DND-41 (cell line): ENCODE data around the gene EDEM3.

Experiments
- ATAC-seq: fragments of 200-7000 bp; cut with Tn5 transposase; 3 replicates; pipeline ENCODE4 v1.9.1; 2021; ENCODE audit warnings: low read depth; ENCODE audit not compliant: insufficient read depth
- DNase-seq: peaks from one replicate; pipeline ENCODE4 v3.0.0-alpha.2; 2020
- H2AFZ ChIP-seq: 2 replicates; pipeline ENCODE4 v1.6.0; 2012; ENCODE audit warnings: low read depth, low read length
- H3K27ac ChIP-seq: 2 replicates; pipeline ENCODE4 v1.5.1; 2012; ENCODE audit warnings: low read length, inconsistent platforms
- H3K27me3 ChIP-seq: fragments of 200-600 bp; sonication (generic); 2 replicates; pipeline ENCODE4 v1.6.0; 2012; ENCODE audit warnings: low read length, mild to moderate bottlenecking, inconsistent platforms; ENCODE audit not compliant: insufficient read depth, poor library complexity
- H3K36me3 ChIP-seq: 2 replicates; pipeline ENCODE4 v1.5.1; 2012; ENCODE audit warnings: low read length, inconsistent platforms; ENCODE audit not compliant: insufficient read depth
- H3K4me1 ChIP-seq: 2 replicates; pipeline ENCODE4 v1.5.1; 2012; ENCODE audit warnings: mild to moderate bottlenecking, low read length; ENCODE audit not compliant: insufficient read depth
- H3K4me2 ChIP-seq: 2 replicates; pipeline ENCODE4 v1.6.0; 2012; ENCODE audit warnings: mild to moderate bottlenecking, moderate library complexity, low read length, inconsistent platforms; ENCODE audit not compliant: insufficient read depth
- H3K4me3 ChIP-seq, 2 experiments: fragments of 200-600 bp in 1 of 2; shearing (Covaris generic) in 1 of 2; 2 replicates each; pipeline ENCODE4 v1.5.1; 2012 to 2016; ENCODE audit warnings: inconsistent platforms in 2 of 2, low read length in 2 of 2, mild to moderate bottlenecking in 2 of 2, low read depth in 1 of 2, moderate library complexity in 1 of 2
- H3K79me2 ChIP-seq: 2 replicates; pipeline ENCODE4 v1.6.0; 2012; ENCODE audit warnings: low read length, inconsistent platforms; ENCODE audit not compliant: insufficient read depth
- H3K9ac ChIP-seq: 2 replicates; pipeline ENCODE4 v1.6.0; 2012; ENCODE audit warnings: low read depth, mild to moderate bottlenecking, inconsistent platforms, low read length, moderate library complexity
- H3K9me3 ChIP-seq: 2 replicates; pipeline ENCODE4 v1.5.1; 2012; ENCODE audit warnings: low read length, moderate library complexity, mild to moderate bottlenecking, inconsistent platforms; ENCODE audit not compliant: insufficient read depth, severe bottlenecking
- H4K20me1 ChIP-seq: 2 replicates; pipeline ENCODE4 v1.6.0; 2012; ENCODE audit warnings: low read length; ENCODE audit not compliant: insufficient read depth
- EZH2 ChIP-seq: IDR thresholded peaks from 3 replicates; pipeline ENCODE4 v1.6.1; 2012; ENCODE audit warnings: borderline replicate concordance, low read depth, mild to moderate bottlenecking, moderate library complexity, low read length, inconsistent platforms; ENCODE audit not compliant: severe bottlenecking
- TF ChIP-seq, protein P1 (sequence below): IDR thresholded peaks from 2 replicates; pipeline ENCODE4 v1.5.1; 2012; ENCODE audit warnings: borderline replicate concordance, low read length, moderate library complexity, mild to moderate bottlenecking; ENCODE audit not compliant: poor library complexity, severe bottlenecking; ENCODE audit errors: extremely low read depth

Gene EDEM3, protein sequence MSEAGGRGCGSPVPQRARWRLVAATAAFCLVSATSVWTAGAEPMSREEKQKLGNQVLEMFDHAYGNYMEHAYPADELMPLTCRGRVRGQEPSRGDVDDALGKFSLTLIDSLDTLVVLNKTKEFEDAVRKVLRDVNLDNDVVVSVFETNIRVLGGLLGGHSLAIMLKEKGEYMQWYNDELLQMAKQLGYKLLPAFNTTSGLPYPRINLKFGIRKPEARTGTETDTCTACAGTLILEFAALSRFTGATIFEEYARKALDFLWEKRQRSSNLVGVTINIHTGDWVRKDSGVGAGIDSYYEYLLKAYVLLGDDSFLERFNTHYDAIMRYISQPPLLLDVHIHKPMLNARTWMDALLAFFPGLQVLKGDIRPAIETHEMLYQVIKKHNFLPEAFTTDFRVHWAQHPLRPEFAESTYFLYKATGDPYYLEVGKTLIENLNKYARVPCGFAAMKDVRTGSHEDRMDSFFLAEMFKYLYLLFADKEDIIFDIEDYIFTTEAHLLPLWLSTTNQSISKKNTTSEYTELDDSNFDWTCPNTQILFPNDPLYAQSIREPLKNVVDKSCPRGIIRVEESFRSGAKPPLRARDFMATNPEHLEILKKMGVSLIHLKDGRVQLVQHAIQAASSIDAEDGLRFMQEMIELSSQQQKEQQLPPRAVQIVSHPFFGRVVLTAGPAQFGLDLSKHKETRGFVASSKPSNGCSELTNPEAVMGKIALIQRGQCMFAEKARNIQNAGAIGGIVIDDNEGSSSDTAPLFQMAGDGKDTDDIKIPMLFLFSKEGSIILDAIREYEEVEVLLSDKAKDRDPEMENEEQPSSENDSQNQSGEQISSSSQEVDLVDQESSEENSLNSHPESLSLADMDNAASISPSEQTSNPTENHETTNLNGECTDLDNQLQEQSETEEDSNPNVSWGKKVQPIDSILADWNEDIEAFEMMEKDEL

DNA sequence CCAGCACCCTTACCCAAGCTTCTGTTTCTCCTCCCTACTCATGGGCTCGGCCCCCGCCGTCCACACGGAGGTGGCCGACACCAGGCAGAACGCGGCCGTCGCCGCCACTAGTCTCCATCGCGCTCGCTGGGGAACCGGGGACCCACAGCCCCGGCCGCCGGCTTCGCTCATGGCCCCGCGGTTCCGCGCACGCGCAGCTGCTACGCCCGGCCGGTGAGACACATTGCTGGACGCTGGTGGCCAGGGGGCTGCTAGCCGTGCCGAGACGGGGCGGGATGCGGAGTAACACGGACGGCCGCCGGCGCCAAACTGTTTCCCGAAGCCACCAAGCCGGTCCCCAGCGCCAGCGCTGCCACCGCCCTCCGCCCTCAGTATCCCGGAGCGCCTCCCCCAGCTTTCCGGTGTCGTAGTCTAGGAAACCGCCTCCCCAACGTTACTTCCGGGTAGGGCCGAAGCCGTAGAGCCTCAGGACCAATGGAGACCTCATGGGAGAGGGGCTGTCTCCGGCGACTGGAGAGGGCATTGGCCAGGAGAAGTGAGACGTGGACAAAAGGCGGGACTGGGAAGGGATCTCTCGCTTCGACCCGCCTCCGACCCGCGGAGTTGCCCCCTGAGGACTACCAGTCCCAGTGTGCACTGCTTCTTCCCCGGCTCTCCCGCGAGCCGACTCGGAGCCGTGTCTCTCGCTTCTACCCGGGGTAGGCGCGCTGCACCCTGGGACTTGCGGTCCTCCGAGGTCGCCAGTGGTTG is at the start of gene EDEM3:
Gene EDEM3 (minus strand): TSS at position 383 of the 750 bp plus-strand sequence. CDS start 212 bp downstream, at position 171.
- H3K4me3 ChIP-seq, result peak within 1 kb of the TSS; percentile 64 to 85
- H3K4me2 ChIP-seq, result peak within 1 kb of the TSS; percentile 90
- no peaks in the 10 kb centered on the region for H3K27me3 ChIP-seq
- H3K27ac ChIP-seq, result peak within 1 kb of the TSS; percentile 81
- peaks cover 45% of the 10 kb centered on the region for H3K79me2 ChIP-seq
- H2AFZ ChIP-seq, result peak within 1 kb of the TSS; percentile 96
- TF ChIP-seq, protein P1, sequence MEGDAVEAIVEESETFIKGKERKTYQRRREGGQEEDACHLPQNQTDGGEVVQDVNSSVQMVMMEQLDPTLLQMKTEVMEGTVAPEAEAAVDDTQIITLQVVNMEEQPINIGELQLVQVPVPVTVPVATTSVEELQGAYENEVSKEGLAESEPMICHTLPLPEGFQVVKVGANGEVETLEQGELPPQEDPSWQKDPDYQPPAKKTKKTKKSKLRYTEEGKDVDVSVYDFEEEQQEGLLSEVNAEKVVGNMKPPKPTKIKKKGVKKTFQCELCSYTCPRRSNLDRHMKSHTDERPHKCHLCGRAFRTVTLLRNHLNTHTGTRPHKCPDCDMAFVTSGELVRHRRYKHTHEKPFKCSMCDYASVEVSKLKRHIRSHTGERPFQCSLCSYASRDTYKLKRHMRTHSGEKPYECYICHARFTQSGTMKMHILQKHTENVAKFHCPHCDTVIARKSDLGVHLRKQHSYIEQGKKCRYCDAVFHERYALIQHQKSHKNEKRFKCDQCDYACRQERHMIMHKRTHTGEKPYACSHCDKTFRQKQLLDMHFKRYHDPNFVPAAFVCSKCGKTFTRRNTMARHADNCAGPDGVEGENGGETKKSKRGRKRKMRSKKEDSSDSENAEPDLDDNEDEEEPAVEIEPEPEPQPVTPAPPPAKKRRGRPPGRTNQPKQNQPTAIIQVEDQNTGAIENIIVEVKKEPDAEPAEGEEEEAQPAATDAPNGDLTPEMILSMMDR, result no peak
- TF ChIP-seq EZH2, result no peak
- peaks cover 39% of the 10 kb centered on the region for H3K4me1 ChIP-seq
- no peaks in the 10 kb centered on the region; the same call in 1 of the 2 replicates for H3K36me3 ChIP-seq
- peak; percentile 99 for DNase-seq
- peak; percentile 93 for ATAC-seq
- H3K9ac ChIP-seq, result peak within 1 kb of the TSS; percentile 81
- no peaks in the 10 kb centered on the region for H4K20me1 ChIP-seq
- H3K9me3 ChIP-seq, result no peaks in the 10 kb centered on the region

DNA sequence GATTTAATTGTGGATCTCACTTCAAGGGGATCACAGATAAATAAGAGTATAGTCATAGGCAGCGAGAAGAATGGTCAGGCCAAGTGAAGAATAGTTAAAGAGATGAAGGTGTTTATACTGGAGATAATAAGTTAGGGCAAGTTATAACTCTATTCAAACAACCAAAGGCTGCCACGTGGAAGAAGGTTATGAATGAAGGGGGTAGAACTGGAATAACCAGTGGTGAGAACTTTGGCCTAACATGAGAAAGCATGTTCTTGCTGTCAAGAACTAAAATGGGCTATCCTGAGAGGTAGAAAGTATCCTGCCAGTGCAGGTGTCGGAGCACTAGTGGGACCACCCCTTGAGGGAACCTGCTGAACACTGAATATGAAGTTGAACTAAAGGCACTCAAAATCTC is 49.6 kb upstream of the EDEM3 start:
- Histone ChIP-seq H3K4me3 (no peak overlapping the region), H3K36me3 (no peaks in the 10 kb centered on the region), H3K9ac (no peak overlapping the region), H3K4me1 (no peaks in the 10 kb centered on the region), H4K20me1 (no peaks in the 10 kb centered on the region), H3K27ac (no peak overlapping the region), H3K4me2 (no peak overlapping the region), H2AFZ (no peak overlapping the region), H3K79me2 (no peaks in the 10 kb centered on the region), H3K27me3 (no peaks in the 10 kb centered on the region), H3K9me3 (no peaks in the 10 kb centered on the region)
- TF ChIP-seq EZH2, result no peak
- no peak for ATAC-seq
- DNase-seq, result no peak

DNA sequence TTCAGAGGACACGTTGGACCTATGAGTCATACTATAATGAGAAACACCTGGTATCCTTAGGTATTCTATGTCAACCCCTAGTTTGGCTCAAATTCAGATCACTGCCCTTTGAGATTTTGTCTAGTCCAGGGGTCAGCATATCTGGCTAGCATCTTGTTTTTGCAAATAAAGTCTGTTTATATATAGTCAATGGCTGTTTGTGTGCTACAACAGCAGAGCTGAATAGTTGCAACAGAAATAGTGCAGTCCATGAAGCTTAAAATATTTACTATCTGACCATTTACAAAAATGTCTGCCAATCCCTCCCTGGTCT is 48.5 kb upstream of the EDEM3 start:
- Histone ChIP-seq H3K79me2 (no peaks in the 10 kb centered on the region), H3K4me1 (no peaks in the 10 kb centered on the region), H3K4me3 (no peak overlapping the region), H3K27me3 (no peaks in the 10 kb centered on the region), H3K9ac (no peak overlapping the region), H2AFZ (no peak overlapping the region), H4K20me1 (no peaks in the 10 kb centered on the region), H3K27ac (no peak overlapping the region), H3K9me3 (no peaks in the 10 kb centered on the region), H3K4me2 (no peak overlapping the region), H3K36me3 (no peaks in the 10 kb centered on the region)
- ATAC-seq (no peak), DNase-seq (no peak)
- no peak for TF ChIP-seq EZH2
- TF ChIP-seq, protein P1, result no peak
